ENCODE measurements around the gene SMC2.

- TF ChIP-seq CTCF (IDR thresholded peaks at IDR 0.05) (no peak), EP300 (IDR thresholded peaks at IDR 0.05) (no peak), POLR2A (IDR thresholded peaks at IDR 0.05) (no peak)
Measured at GRCh38 chr9:104091708-104092107, 2.4 kb upstream of the SMC2 start.

Data from ovary (tissue), 3 donors.